ENCODE results near the gene PGF.
"Not testable (repeated sequence)": the region's sequence is repeated elsewhere in the genome, so short reads cannot be mapped to it uniquely, and the experiment has no call there.

Gene PGF

GRCh38 chr14:74955229-74956026 is at the start of gene PGF:
Gene PGF, minus strand, starts transcription at chr14:74955597. Its CDS starts 355 bp downstream, at chr14:74955242.
- DNase-seq = no peak

- no peak for DNase-seq
Observed at GRCh38 chr14:75003250-75004027, 48.0 kb upstream of the PGF start.

GRCh38 chr14:75002392-75003249 is 47.2 kb upstream of the PGF start, which contains the start of gene EIF2B2:
Gene EIF2B2, plus strand, starts transcription at chr14:75002921. Its CDS starts 70 bp downstream, at chr14:75002991.
- DNase-seq = peak; percentile 94

GRCh38 chr14:75001899-75002298 is 46.5 kb upstream of the PGF start:
- DNase-seq = no peak

- no peak for DNase-seq
Observed at GRCh38 chr14:75001261-75001660, 45.9 kb upstream of the PGF start.

GRCh38 chr14:74995781-74996180 is 40.4 kb upstream of the PGF start:
- not testable (repeated sequence) for DNase-seq

- DNase-seq = not testable (repeated sequence)
Observed at GRCh38 chr14:74994182-74994581, 38.8 kb upstream of the PGF start.

- no peak for DNase-seq
Observed at GRCh38 chr14:74988993-74989392, 33.6 kb upstream of the PGF start.

GRCh38 chr14:74988131-74988530 is 32.7 kb upstream of the PGF start:
- no peak for DNase-seq

GRCh38 chr14:74985806-74986205 is 30.4 kb upstream of the PGF start:
- no peak for DNase-seq

GRCh38 chr14:74985028-74985310 is 29.6 kb upstream of the PGF start:
- DNase-seq = no peak

- DNase-seq = no peak
Observed at GRCh38 chr14:74984236-74985027, 29.0 kb upstream of the PGF start.

- DNase-seq = no peak
Observed at GRCh38 chr14:74983343-74983742, 27.9 kb upstream of the PGF start.

GRCh38 chr14:74982661-74983060 is 27.3 kb upstream of the PGF start:
- no peak for DNase-seq

- no peak for DNase-seq
Observed at GRCh38 chr14:74981833-74982232, 26.4 kb upstream of the PGF start.

- DNase-seq = no peak
Observed at GRCh38 chr14:74981462-74981782, 26.0 kb upstream of the PGF start.

GRCh38 chr14:74980731-74981461 is 25.5 kb upstream of the PGF start:
- DNase-seq = no peak

- DNase-seq = no peak
Observed at GRCh38 chr14:74980398-74980730, 25.0 kb upstream of the PGF start.

GRCh38 chr14:74979442-74980397 is 24.3 kb upstream of the PGF start:
- no peak for DNase-seq

- no peak for DNase-seq
Observed at GRCh38 chr14:74979029-74979428, 23.6 kb upstream of the PGF start.

GRCh38 chr14:74978416-74978947 is 23.1 kb upstream of the PGF start:
- no peak for DNase-seq
